K562 (cell line): ENCODE measurements around the gene SPRR2A. TPM values are rescaled to one million over a fixed set of nuclear protein-coding genes. Genes with fewer than 3 reads are reported as not detected.

Source experiments
- ATAC-seq: fragments of 200-7000 bp; cut with Tn5 transposase; 3 replicates; pipeline ENCODE4 v1.9.1; 2020; ENCODE audit warnings: moderate library complexity
- BruUV-seq: library from RNA; stranded (reverse); fragments of 400-500 nt; replicated peaks from 2 replicates; lab custom pipeline; 2021; lab: Mats Ljungman, UMichigan
- CTCF ChIA-PET: fragments of 300-600 bp; formaldehyde crosslinking; extraction: SDS; loops from one replicate; lab custom pipeline; 2021; ENCODE audit warnings: low intra/inter-chr PET ratio; lab: Yijun Ruan, JAX
- POLR2A ChIA-PET: fragments of 300-600, 350-650 bp; sonication (Branson Sonifier 250); formaldehyde crosslinking; extraction: SDS; loops from one replicate; lab custom pipeline; 2021; ENCODE audit warnings: antibody characterized with exemption, inconsistent platforms; lab: Yijun Ruan, JAX
- DNase-seq, 4 experiments: peaks; one replicate each; pipeline versions ENCODE4 v3.0.0 to v3.0.0-alpha.2; 2011 to 2018; ENCODE audit warnings: low spot score in 3 of 4, mixed read lengths in 3 of 4; ENCODE audit errors: extremely low read depth in 1 of 4
- FAIRE-seq: peaks from 2 replicates; lab custom pipeline; 2011; peaks lifted over from hg19 to GRCh38; lab: Jason Lieb, UNC
- H2AFZ ChIP-seq: 2 replicates; pipeline ENCODE4 v1.6.0; 2011; ENCODE audit warnings: low read depth, low read length, control low read depth, inconsistent platforms
- H3K27ac ChIP-seq: fragments of 200-600 bp; 3 replicates; pipeline ENCODE4 v1.8.0; 2011; ENCODE audit warnings: low read depth, mild to moderate bottlenecking, control low read depth, inconsistent platforms, low read length, moderate library complexity, mixed read lengths; ENCODE audit errors: extremely low read depth
- H3K27me3 ChIP-seq, 2 experiments: fragments of 300-600 bp in 1 of 2; 2 replicates in 1 of 2; 3 replicates in 1 of 2; pipeline versions ENCODE4 v1.6.0 to v1.8.0; 2011; ENCODE audit warnings: inconsistent platforms in 2 of 2, low read length in 2 of 2, mild to moderate bottlenecking in 1 of 2, mixed read lengths in 1 of 2, moderate library complexity in 1 of 2; ENCODE audit not compliant: control insufficient read depth in 2 of 2, insufficient read depth in 2 of 2
- H3K36me3 ChIP-seq: fragments of 300-600 bp; 3 replicates; pipeline ENCODE4 v1.8.0; 2011; ENCODE audit warnings: mild to moderate bottlenecking, low read length, inconsistent platforms; ENCODE audit not compliant: control insufficient read depth, insufficient read depth
- H3K4me1 ChIP-seq, 2 experiments: fragments of 200-600 bp in 1 of 2; replicated peaks in 1 of 2; 2 replicates in 1 of 2; 3 replicates in 1 of 2; pipeline versions ENCODE4 v1.5.1 to v1.8.0; 2011; ENCODE audit warnings: inconsistent platforms in 2 of 2, low read length in 2 of 2, mild to moderate bottlenecking in 1 of 2, mixed read lengths in 1 of 2, moderate library complexity in 1 of 2; ENCODE audit not compliant: control insufficient read depth in 2 of 2, insufficient read depth in 2 of 2
- H3K4me2 ChIP-seq: 2 replicates; pipeline ENCODE4 v1.6.1; 2011; ENCODE audit warnings: low read length, control low read depth, inconsistent platforms, mixed read lengths; ENCODE audit not compliant: insufficient read depth
- H3K4me3 ChIP-seq: fragments of 200-600 bp; sonication (generic), shearing (Covaris generic); 2 replicates; pipeline ENCODE4 v1.5.1; 2016; ENCODE audit warnings: control low read depth, inconsistent platforms
- H3K79me2 ChIP-seq: fragments of 200-600 bp; 3 replicates; pipeline ENCODE4 v1.8.0; 2011; ENCODE audit warnings: low read length, inconsistent platforms; ENCODE audit not compliant: control insufficient read depth, insufficient read depth
- H3K9ac ChIP-seq, 2 experiments: 2 replicates each; pipeline versions ENCODE4 v1.6.0 to v1.6.1; 2011; ENCODE audit warnings: low read depth in 2 of 2, low read length in 2 of 2, control low read depth in 1 of 2, inconsistent platforms in 1 of 2, mild to moderate bottlenecking in 1 of 2, mixed read lengths in 1 of 2; ENCODE audit not compliant: insufficient read depth in 1 of 2
- H3K9me1 ChIP-seq: one replicate; pipeline ENCODE4 v1.6.0; 2011; ENCODE audit warnings: inconsistent platforms, mild to moderate bottlenecking, low read length, moderate library complexity; ENCODE audit not compliant: control insufficient read depth, insufficient read depth
- H3K9me3 ChIP-seq: replicated peaks from 2 replicates; pipeline ENCODE4 v1.5.1; 2011; ENCODE audit warnings: low read depth, low read length, inconsistent platforms; ENCODE audit not compliant: control insufficient read depth, insufficient read depth
- H4K20me1 ChIP-seq: replicated peaks from 2 replicates; pipeline ENCODE4 v1.6.1; 2011; ENCODE audit warnings: low read length, inconsistent platforms, mixed read lengths; ENCODE audit not compliant: control insufficient read depth, insufficient read depth
- CHAMP1 ChIP-seq: fragments of 450-650 bp; IDR thresholded peaks from 2 replicates; pipeline ENCODE4 v1.6.1; 2016; ENCODE audit warnings: mild to moderate bottlenecking
- HDAC8 ChIP-seq: fragments of 450-650 bp; IDR thresholded peaks from 2 replicates; pipeline ENCODE4 v1.6.1; 2016; ENCODE audit warnings: mild to moderate bottlenecking, missing genetic modification characterization, moderate library complexity, missing compliant biosample characterization
- ZFPM2 ChIP-seq: fragments of 250-450 bp; sonication (Bioruptor Pico); IDR thresholded peaks from 2 replicates; pipeline ENCODE4 v1.5.1; 2022; ENCODE audit warnings: mild to moderate bottlenecking
- WGBS: fragments of 100-300 bp; shearing (Covaris generic); methylation state at CpG from one replicate; pipeline ENCODE4 v1.1.6; 2016; ENCODE audit warnings: low coverage, mixed read lengths; ENCODE audit not compliant: insufficient coverage; ENCODE audit errors: missing lambda C conversion rate; 5-methylcytosine and 5-hydroxymethylcytosine counted together
- in situ Hi-C: fragments of 300-500 bp; cut with MboI; formaldehyde crosslinking; loops from 4 replicates; pipeline ENCODE4 v1.15.0; 2018; ENCODE audit warnings: inconsistent platforms, mixed read lengths
- intact Hi-C: fragments of 100-400 bp; cut with micrococcal nuclease; formaldehyde crosslinking; loops from 2 replicates; pipeline ENCODE4 v1.14.2; 2022
- polyA plus RNA-seq, 8 experiments: library from polyadenylated mRNA; depleted of rRNA in 4 of 8; stranded (reverse) in 5 of 8; unstranded in 3 of 8; fragments of >200 nt; fragmentation: Nextera tagmentation in 2 of 8; fragmentation: Illumina TruSeq in 1 of 8; extraction: Ambion mirVana in 2 of 8; extraction: Trizol in 1 of 8; gene quantifications; 2 replicates each; pipeline versions ENCODE4 v1.2.1 to v1.2.3, GENCODE V29; 2011 to 2014; ENCODE audit warnings: inconsistent platforms in 1 of 8, missing spikeins in 1 of 8
- total RNA-seq, 7 experiments: library from RNA; depleted of rRNA in 6 of 7; stranded (reverse); fragments of >200 nt in 6 of 7; fragmentation: Illumina TruSeq in 2 of 7; extraction: Trizol in 2 of 7; gene quantifications; 2 replicates each; pipeline versions ENCODE4 v1.2.1 to v1.2.3, GENCODE V29; 2011 to 2021; ENCODE audit warnings: low replicate concordance in 1 of 7

The SPRR2A gene
- total and polyA plus RNA-seq, 9 of the 15 experiments (the other 6 are each of a cell fraction or from before 2014, with no cell fraction given) = 0.17 TPM; not detected in 8

GRCh38 chr1:153070243-153070642, 12.9 kb upstream of the SPRR2A start:
- DNase-seq (peak in 1 of 4 experiments; percentile 9), ATAC-seq (peak; percentile 52; the same call in 1 of the 3 replicates), FAIRE-seq (no peak)
- no TSS peak for BruUV-seq
- 0 out of 2 replicates have a peak overlapping the region, but pooled peaks have one; percentile 38 for H2AFZ ChIP-seq
- no peak for TF ChIP-seq CHAMP1
- TF ChIP-seq HDAC8 (tag) = no peak
- TF ChIP-seq ZFPM2 (CRISPR knock-in tag) = no peak
- H3K4me3 ChIP-seq = no peak overlapping the region
- no peak overlapping the region for H3K27ac ChIP-seq
- H3K27me3 ChIP-seq = no peaks in the 10 kb centered on the region
- no peaks in the 10 kb centered on the region for H3K36me3 ChIP-seq
- in situ Hi-C loops (no loop called here), intact Hi-C loops (no loop called here)
- H3K79me2 ChIP-seq = no peaks in the 10 kb centered on the region
- no peaks in the 10 kb centered on the region for H3K9me3 ChIP-seq
- CTCF ChIA-PET = no interaction called here
- H3K9ac ChIP-seq = no peak overlapping the region
- H4K20me1 ChIP-seq = no peaks in the 10 kb centered on the region
- POLR2A ChIA-PET = no interaction called here
- H3K4me2 ChIP-seq = no peak overlapping the region
- H3K9me1 ChIP-seq = no peaks in the 10 kb centered on the region
- H3K4me1 ChIP-seq = peaks cover 5 to 17% of the 10 kb centered on the region in 2 experiments
- WGBS = 11% methylated on average over 2 of the region's 2 CpGs
